ENCODE results near the gene FAF1.

Gene FAF1

GRCh38 chr1:50426702-50427085 is 533.4 kb downstream of the FAF1 start:
- no peak for DNase-seq (ENCODE audit: low spot score)

GRCh38 chr1:50426108-50426700 is 533.9 kb downstream of the FAF1 start:
- DNase-seq (ENCODE audit: low spot score) = no peak

- DNase-seq (ENCODE audit: low spot score) = no peak
Observed at GRCh38 chr1:50425376-50426107, 534.5 kb downstream of the FAF1 start.

GRCh38 chr1:50424884-50425375 is 535.1 kb downstream of the FAF1 start:
- DNase-seq (ENCODE audit: low spot score) = no peak

GRCh38 chr1:50424045-50424883 is 535.8 kb downstream of the FAF1 start:
- DNase-seq (ENCODE audit: low spot score) = no peak

- no peak for DNase-seq (ENCODE audit: low spot score)
Observed at GRCh38 chr1:50423670-50424000, 536.4 kb downstream of the FAF1 start.

GRCh38 chr1:50422946-50423669 is 537.0 kb downstream of the FAF1 start, which contains the start of gene DMRTA2:
Gene DMRTA2, minus strand, starts transcription at chr1:50423443. Its CDS starts 1,907 bp downstream, at chr1:50421536.
- DNase-seq (ENCODE audit: low spot score) = no peak

GRCh38 chr1:50422675-50422945 is 537.5 kb downstream of the FAF1 start:
- no peak for DNase-seq (ENCODE audit: low spot score)

GRCh38 chr1:50421768-50422674 is 538.0 kb downstream of the FAF1 start:
- no peak for DNase-seq (ENCODE audit: low spot score)

- DNase-seq (ENCODE audit: low spot score) = no peak
Observed at GRCh38 chr1:50421366-50421748, 538.7 kb downstream of the FAF1 start.

GRCh38 chr1:50420689-50421365 is 539.2 kb downstream of the FAF1 start:
- no peak for DNase-seq (ENCODE audit: low spot score)

- DNase-seq (ENCODE audit: low spot score) = no peak
Observed at GRCh38 chr1:50419907-50420677, 540.0 kb downstream of the FAF1 start.

GRCh38 chr1:50419192-50419906 is 540.7 kb downstream of the FAF1 start:
- DNase-seq (ENCODE audit: low spot score) = no peak

GRCh38 chr1:50418600-50419109 is 541.4 kb downstream of the FAF1 start:
- DNase-seq (ENCODE audit: low spot score) = no peak

GRCh38 chr1:50417946-50418599 is 542.0 kb downstream of the FAF1 start:
- no peak for DNase-seq (ENCODE audit: low spot score)

- no peak for DNase-seq (ENCODE audit: low spot score)
Observed at GRCh38 chr1:50417507-50417906, 542.6 kb downstream of the FAF1 start.

GRCh38 chr1:50416553-50417453 is 543.3 kb downstream of the FAF1 start:
- no peak for DNase-seq (ENCODE audit: low spot score)

- no peak for DNase-seq (ENCODE audit: low spot score)
Observed at GRCh38 chr1:50416150-50416527, 543.9 kb downstream of the FAF1 start.

All from CD4-positive, alpha-beta T cell treated with Interleukin-6 at 100 ng/mL for 8 hours (primary cell).